NCI-H2107 treated with DMSO at 0.1 percent for 48 hours (cell line): Measurements from ENCODE around the gene OSBPL9.
"Not testable (repeated sequence)": the region's sequence is repeated elsewhere in the genome, so short reads cannot be mapped to it uniquely, and the experiment has no call there.

ENCODE experiments used
- DNase-seq: peaks from one replicate; lab custom pipeline; 2025; ENCODE audit not compliant: unreplicated experiment; lab: John Stamatoyannopoulos, UW

OSBPL9 gene

DNA sequence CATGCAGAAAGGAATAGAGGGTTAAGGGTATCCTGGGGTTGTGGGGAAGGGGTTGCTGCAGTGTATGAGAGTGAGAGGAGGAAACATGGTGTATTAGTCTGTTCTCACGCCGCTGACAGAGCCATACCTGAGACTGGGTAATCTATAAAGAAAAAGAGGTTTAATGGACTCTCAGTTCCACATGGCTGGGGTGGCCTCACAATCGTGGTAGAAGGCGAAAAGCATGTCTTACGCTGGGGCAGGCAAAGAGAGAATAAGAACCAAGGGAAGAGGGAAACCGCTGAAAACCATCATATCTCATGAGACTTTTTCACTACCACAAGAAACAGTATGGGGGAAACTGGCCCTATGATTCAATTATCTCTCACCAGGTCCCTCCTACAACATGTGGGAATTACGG lies 17.7 kb downstream of the OSBPL9 start:
- DNase-seq, result no peak

DNA sequence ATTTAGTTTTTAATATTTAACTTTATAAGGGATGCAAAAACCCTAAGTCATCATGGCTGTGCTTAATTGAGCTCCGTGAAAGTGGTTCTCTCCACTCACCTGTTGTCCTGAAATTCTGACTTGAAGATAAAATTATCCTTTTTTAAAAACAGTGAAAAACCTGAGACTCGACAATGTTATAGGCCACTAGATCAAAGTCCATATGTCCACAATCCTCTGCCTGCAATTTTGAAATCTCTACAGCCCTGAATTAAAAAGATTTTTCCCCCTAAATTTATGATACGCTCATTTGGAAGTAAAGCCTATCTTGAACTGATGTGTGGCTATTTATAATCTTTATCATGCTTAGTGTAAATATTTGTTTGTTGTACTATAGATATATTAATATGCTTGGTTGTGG lies 18.7 kb downstream of the OSBPL9 start:
- DNase-seq, result no peak

DNA sequence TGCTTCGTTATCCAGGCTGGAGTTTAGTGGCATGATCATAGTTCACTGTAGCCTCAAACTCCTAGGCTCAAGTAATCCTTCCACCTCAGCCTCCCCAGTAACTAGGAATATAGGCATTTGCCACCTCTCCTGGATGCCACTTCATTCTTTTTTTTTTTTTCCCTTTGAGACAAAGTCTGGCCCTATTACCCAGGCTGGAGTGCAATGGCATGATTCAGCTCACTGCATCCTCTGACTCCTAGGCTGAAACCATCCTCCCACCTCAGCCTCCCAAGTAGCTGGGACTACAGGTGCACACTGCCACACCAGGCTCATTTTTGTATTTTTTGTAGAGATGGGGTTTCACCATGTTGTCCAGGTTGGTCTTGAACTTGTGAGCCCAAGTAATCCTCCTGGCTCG lies 19.3 kb downstream of the OSBPL9 start:
- DNase-seq, result no peak

DNA sequence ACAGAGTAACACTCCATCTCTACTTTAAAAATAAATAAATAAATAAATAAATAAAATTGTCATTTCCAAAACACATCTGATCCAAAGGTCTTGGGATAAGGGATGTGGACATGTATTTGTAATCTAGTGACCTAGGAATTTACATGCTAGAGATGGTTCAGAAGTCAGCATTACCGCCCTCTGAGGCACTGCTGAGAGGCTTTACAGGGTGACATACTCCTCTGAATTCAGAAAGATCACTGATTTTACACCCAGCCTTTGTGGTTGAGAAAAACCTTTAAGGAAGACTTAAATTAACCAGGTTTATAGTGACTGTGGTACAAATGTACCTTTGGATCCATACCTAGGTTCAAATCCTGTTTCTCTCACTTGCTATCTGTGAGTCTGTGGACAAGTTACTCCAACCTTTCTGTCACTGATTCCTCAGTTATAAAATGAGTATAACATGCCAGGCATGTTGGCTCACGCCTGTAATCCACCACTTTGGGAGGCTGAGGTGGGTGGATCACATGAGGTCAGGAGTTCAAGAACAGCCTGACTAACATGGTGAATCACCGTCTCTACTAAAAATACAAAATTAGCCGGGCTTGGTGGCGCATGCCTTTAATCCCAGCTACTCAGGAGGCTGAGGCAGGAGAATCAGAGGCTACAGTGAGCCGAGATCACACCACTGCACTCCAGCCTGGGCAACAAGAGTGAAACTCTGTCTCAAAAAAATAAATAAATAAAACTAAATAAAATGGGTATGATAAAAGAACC lies 20.1 kb downstream of the OSBPL9 start:
- DNase-seq, result no peak

DNA sequence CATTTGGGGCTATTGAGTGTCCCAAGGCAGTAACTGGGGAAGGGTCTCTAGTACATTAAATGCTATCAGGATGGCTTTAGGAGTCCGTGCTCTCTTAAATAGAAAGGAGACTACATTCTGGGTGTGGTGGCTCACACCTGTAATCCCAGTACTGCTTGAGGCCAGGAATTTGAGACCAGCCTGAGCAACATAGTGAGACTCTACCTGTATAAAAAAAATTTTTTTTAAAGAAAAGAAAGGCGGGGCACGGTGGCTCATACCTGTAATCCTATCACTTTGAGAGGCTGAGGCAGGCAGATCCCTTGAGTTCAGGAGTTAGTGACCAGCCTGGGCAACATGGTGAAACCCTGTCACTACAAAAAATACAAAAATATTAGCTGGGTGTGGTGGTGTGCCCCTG lies 21.5 kb downstream of the OSBPL9 start:
- DNase-seq, result no peak

DNA sequence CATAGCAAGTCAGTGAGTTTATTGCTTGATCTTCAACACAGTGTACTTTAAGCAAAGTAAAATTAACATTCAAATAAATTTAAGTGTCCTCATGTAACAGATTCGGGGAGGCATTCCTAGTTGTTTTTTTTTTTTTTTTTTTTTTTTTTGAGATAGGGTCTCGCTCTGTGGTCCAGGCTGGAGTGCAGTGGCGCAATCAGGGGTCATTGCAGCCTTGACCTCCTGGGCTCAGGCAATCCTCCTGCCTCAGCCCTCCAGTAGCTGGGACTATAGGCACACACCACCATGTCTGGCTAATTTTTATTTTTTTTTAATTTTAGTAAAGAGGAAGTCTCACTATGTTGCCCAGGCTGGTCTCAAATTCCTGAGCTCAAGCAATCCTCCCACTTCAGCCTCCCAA lies 22.8 kb downstream of the OSBPL9 start:
- no peak for DNase-seq

DNA sequence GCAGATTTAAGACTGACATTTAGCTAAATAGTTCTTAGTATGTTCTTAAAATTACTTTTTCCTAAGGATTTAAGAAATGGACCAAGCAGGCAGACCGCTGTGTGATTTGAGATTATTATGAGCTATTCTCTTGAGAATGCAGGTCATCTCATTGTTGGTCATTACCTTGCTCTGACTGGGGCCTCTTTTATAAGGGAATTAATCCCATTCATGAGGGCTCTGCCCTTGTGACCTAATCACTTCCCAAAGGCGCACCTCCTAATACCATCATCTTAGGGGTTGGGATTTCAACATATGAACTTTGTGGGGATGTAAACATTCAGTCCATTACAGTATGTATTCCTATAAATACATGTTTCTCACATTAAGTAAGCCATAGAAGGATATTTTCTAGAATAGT lies 24.2 kb downstream of the OSBPL9 start:
- no peak for DNase-seq

DNA sequence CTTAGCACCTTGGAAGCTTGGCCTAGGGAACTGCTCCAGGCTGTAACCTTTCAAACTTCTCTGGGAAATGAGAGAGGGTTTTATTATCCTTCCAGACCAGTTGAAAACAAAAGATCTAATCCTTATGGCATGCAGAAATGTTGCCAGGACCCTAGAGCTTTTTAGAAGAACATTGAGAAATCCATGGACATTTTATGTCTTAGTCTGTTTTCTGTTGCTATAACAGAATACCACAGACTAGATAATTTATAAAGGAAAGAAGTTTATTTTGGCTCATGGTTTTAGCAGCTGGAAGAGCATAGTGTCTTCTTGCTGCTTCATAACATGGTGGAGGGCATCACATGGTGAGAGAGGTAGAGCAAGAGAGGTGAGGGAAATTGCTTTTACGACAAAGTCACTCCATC lies 25.8 kb downstream of the OSBPL9 start:
- no peak for DNase-seq

DNA sequence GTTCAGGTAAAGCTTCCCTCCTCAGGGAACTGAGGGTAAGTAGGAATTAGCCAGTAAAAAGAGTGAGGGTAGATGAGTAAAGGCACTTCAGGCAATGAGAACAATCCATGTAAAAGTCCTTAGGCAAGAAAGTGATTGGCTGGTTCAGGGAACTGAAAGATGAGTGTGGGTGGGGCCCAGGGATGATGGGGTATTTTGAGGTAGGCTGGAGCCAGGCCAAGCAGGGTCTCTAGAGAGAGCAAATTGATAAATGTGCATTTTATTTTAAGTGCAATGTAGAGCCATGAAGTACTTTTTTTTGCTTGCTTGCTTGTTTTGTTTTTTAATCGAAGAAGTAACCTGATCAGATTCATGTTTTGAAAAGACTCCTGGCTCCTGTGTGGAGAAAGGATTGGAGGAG lies 26.5 kb downstream of the OSBPL9 start:
- peak; percentile 75 for DNase-seq

DNA sequence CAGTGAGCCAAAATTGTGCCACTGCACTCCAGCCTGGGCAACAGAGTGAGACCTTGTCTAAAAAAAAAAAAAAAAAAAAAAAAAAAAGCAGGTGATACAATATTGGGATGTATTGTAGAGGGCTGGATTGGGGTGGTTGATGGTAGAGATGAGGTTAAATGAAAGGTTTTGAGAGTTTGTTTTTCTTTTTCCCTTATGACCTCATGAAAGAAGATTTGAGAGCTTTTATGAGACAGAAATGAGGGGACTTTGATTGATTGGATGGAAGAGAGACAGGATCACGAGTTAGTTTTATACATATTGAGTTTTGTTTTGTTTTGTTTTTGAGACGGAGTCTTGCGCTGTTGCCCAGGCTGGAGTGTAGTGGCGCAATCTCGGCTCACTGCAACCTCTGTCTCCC lies 27.1 kb downstream of the OSBPL9 start:
- no peak for DNase-seq

DNA sequence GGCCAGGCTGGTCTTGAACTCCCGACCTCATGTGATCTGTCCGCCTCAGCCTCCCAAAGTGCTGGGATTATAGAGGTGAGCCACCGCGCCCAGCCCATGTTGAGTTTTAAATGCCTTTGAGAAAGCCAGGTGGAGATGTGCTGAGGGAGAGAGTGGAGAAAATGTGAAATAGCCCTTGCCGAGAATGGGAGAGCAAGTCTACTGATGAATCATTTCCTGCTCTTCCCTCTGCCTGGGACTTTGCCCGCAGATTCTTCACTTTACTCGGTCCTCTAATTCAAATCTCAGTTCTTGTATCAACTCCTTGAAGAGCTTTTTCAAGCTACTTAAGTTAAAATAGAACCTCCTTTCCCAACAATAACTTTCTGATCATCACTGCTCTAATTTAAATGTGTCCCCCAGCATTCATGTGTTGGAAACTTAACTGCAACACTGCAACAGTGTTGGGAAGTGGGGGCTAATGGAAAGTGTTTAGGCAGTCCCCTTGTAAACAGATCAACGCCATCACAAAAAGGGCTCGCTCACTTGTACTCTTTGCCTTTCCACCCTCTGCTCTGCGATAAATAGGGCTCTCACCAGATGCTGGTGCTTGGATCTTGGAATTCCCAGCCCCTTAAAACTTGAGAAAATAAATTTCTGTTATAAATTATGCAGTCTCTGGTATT lies 27.8 kb downstream of the OSBPL9 start:
- DNase-seq, result no peak

DNA sequence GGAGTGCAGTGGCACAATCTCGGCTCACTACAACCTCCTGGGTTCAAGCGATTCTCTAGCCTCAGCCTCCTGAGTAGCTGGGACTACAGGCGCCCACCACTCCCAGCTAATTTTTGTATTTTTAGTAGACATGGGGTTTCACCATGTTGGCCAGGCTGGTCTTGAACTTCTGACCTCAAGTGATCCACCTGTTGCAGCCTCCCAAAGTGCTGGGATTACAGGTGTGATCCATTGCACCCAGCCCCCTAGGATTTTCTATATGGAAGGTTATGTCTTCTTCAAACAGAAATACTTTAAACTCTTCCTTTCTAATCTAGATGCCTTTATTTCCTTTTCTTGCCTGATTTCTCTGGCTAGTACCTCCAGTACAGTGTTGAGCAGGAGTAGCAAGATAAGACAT lies 29.7 kb downstream of the OSBPL9 start:
- DNase-seq, result not testable (repeated sequence)

DNA sequence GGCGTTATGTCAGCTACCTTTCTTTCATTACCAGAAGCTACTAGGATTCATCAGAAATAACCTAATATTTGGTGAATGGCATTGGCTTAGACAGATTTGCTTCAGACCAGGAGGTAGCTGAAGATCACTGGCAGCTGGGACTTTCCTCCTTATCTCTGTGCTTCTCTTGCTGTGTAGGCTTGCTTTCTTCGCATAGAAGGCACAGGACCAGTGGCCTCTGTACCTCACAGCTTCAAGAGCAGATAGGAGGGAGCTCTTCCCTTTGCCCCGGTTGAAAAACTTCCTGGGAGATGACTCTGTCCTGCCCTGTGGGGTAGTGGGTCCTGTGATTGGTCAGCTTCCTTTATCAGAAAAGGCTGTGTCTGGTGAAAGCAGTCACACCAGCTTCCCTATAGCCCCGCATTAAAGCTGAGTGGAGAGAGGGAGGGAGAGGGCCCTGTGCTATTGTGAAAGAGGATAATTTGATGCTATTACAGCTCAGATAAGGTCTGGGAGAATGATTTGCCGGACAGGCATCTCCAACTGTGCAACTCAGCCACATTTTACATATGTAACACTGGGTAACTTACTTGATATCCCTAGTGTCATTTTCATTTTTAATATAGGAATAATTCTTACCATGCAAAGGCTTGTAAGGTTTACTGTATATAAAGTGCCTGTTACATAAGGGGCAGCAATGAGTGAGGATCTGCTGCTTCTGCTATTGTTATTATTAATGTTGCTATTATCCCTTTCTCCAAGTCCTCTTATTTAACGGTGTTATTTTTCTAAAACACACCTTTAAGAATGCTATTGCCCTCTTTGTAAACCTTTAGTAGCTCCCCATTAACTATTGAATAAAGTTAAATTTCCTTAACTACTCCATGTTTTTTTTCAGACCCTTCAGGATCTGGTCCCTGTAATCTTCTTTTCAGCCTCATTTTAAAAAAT lies 31.6 kb downstream of the OSBPL9 start:
- peak; percentile 62 for DNase-seq

DNA sequence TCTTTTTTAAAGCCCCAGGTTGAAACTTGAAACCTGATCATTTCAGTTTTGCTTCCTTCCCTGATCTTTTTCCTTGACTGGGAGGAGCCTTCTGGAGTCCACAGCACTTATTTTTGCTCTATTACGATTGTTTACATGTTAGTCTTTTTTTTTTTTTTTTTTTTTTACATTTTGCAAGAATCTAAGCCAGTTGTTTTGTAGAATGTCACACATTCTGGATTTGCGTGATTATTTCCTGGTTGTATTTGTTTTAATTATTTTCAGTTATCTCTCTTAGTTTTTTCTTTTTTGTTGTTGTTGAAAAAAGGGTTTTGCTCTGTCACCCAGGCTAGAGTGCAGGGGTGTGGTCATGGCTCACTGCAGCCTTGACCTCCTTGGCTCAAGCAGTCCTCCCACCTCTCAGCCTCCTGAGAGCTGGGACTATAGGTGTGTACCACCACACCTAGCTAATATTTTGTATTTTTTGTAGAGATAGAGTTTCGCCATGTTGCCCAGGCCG lies 32.8 kb downstream of the OSBPL9 start:
- no peak for DNase-seq

DNA sequence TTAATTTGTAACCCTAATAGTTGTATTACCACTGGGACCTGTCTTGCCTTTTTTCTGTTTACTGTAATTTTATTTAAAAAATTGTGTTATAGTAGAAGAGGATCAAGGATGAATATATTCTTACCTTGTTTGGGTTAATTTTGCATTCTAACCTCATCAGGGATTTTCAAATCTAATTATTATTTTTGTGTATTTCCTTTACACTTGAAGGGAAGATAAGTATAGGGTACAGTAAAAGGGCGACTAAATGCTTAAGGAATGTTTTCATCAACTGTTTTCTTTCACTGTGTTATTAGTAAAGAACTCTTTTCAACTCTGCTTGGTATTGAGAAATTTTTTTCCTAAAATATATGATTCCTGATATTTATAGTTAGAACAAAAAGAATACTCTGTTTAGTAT lies 33.3 kb downstream of the OSBPL9 start:
- no peak for DNase-seq

DNA sequence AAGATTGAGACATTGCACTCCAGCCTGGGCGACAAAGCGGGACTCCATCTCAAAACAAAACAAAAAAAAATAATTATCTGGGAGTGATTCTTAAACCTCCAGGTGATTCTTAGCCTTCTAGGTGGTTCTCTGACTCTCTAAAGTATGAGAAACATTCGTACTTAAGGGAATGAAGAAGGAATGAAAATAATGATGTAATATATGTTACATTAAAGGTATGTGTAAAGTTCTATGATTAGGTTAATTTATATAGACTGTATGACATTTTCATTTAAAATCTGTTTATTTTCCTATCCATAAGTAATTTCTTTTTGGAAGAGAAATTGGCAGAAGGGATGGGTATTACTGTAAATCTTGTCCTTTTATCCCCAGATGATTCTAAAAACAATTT lies 34.7 kb downstream of the OSBPL9 start:
- DNase-seq, result no peak

DNA sequence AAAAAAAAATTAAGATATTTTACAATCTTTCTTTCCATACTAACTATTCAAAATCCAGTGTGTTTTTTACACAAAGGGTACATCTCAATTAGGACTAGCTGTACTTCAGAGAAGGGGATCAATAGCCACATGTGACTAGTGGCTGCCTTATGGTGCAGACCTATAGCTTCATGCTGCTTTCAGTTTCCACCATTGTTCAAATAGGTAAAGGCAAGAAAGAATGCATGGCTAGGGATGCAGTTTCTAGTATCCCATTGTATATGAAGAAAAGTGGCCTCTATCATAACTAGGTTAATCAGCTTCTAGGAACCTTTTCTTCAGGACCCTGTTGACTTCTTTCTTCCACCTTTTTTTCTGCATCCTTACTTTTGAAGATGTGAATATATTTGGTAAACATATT lies 35.7 kb downstream of the OSBPL9 start:
- no peak for DNase-seq

DNA sequence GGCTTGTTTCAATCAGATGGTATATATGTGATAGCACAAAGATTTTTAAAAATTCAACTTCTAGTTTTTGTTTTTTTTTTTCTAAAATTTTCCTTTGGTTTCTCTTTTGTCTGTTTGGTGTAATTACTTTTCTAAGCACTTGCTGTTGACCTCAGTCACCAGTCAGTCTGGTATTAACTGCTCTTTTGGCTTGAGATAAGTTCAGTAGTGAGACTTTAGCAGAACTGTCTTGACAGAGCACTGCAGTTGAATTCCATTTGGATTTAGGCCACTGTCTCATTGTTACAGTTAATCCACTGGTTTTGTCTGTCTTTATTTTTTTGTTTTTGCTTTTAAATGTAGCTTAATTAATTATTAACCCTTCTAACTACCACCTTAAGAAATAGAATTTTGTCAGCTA lies 36.2 kb downstream of the OSBPL9 start:
- DNase-seq, result no peak

DNA sequence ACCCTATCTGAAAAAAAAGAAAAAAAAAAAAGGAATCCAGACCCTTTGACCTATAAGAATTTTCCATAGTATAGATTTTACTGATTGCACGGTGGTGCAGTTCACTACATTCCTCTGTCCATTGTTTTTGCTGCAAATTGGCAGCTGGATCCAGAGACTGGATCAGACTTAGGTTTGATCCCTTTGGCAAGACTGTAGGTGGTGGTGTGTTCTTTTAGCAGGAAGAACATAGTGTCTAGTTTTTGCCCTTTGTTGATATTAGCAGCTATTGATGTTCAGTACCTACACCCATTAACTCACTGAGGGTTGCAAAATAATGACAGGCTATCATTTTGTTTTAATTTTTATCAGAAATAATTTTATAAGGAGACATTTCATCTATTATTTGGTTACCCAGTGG lies 37.1 kb downstream of the OSBPL9 start:
- no peak for DNase-seq

DNA sequence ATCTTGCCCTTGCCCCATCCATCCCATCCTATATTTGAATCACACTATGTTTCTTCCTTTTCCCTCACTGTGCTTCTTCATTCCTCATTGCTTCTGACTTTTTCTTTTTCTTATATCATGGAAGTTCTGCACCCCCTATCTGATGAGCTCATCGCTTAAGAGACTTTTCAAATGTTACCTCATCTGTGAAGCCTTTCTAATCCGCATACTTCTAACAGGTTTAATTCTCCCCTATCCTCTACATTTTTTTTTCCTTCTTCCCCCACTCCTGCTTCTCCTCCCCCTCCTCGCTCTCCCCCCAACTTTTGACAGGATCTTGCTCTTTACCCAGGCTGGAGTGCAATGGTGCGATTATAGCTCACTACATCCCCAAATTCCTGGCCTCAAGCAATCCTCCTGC lies 39.5 kb downstream of the OSBPL9 start:
- no peak for DNase-seq

DNA sequence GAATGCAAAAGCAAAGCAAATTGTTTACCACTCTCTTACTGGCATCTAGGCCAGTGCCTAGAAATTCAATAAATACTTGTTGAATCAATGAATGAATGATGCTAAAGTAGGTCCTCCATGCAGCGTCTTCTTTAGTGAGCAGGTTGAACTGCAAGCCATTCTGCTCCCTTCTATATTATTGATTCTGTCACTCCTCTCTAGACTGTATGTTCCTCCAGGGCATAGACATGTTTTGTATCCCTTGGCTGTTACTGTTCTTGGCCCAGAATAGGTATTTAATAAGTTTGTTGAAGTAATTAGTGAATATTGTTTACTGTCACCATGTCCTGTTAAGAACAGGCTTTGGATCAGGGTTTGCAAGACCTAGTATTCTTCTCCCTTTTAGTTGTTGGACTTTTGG lies 43.7 kb downstream of the OSBPL9 start:
- no peak for DNase-seq

DNA sequence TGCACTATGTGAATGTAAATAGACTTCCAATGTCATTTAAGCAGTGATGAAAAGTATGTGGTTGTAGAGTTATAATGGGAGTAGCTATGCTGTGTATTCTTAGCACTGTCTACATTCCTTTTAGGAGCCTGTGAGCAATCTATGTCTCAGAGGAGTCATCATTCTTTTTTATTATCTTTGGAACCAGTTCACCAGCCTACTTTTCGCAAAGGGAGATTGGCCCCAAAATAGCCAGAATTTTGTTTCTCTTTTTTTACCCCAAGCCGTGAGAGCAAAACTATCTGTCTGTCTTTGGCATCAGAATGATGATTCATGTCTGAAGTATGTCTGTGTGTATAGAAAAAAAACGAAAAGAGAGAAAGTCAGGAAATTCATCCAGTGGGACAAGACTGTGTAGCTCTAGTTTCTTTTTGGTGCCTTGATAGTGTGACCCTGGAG lies 44.2 kb downstream of the OSBPL9 start:
- no peak for DNase-seq
